Cardiac muscle cell (in vitro differentiated cells and primary cell): Measurements from ENCODE around the gene BAK1. TPM values are rescaled to one million over a fixed set of nuclear protein-coding genes. Genes with fewer than 3 reads are reported as not detected.
A peak's percentile ranks its signal among the peaks of the same experiment; 100 is the strongest.

ENCODE experiments used
- DNase-seq, 2 donors: peaks; one replicate each; pipeline versions ENCODE4 v3.0.0 to v3.0.0-alpha.2; 2010 to 2017; ENCODE audit warnings: low read depth in 1 of 2, low spot score in 1 of 2
- H3K27ac ChIP-seq: fragments of 200-600 bp; sonication (generic); 2 replicates; pipeline ENCODE4 v1.5.1; 2016
- H3K27me3 ChIP-seq: fragments of 200-600 bp; sonication (generic); 2 replicates; pipeline ENCODE4 v1.6.0; 2016; ENCODE audit warnings: control low read depth
- H3K36me3 ChIP-seq: fragments of 200-600 bp; sonication (generic); 2 replicates; pipeline ENCODE4 v1.5.1; 2016; ENCODE audit warnings: control low read depth
- H3K4me1 ChIP-seq: fragments of 200-600 bp; sonication (generic); 2 replicates; pipeline ENCODE4 v1.8.1; 2017; ENCODE audit warnings: low read depth, mild to moderate bottlenecking, mixed run types
- H3K4me3 ChIP-seq: fragments of 200-600 bp; sonication (generic); 2 replicates; pipeline ENCODE4 v1.5.1; 2016; ENCODE audit warnings: mild to moderate bottlenecking
- H3K9me3 ChIP-seq: fragments of 200-600 bp; sonication (generic); 2 replicates; pipeline ENCODE4 v1.5.1; 2017; ENCODE audit warnings: low read depth, mild to moderate bottlenecking, control low read depth
- CTCF ChIP-seq: IDR thresholded peaks from 2 replicates; pipeline ENCODE4 v1.5.1; 2012; ENCODE audit warnings: low read depth, mild to moderate bottlenecking, low read length
- polyA plus RNA-seq: library from polyadenylated mRNA; unstranded; fragments of >200 nt; fragmentation: Nextera tagmentation; extraction: Ambion mirVana; gene quantifications from 2 replicates; pipeline ENCODE4 v1.2.1, GENCODE V29; 2016
- total RNA-seq: library from RNA; depleted of rRNA; stranded (reverse); fragments of >200 nt; gene quantifications from 2 replicates; pipeline ENCODE4 v1.2.3, GENCODE V29; 2016

BAK1 gene
- total and polyA plus RNA-seq, 2 experiments from 2014 or later = 39.0 to 85.3 TPM

GRCh38 chr6:33577718-33578117 lies 2.4 kb downstream of the BAK1 start:
- Histone ChIP-seq H3K27me3 (no peaks in the 10 kb centered on the region), H3K4me1 (peaks cover 7% of the 10 kb centered on the region), H3K27ac (no peak overlapping the region), H3K4me3 (no peak overlapping the region), H3K36me3 (peaks cover 18% of the 10 kb centered on the region), H3K9me3 (no peaks in the 10 kb centered on the region)
- DNase-seq = no peak
- TF ChIP-seq CTCF = no peak

GRCh38 chr6:33577106-33577535 lies 3.0 kb downstream of the BAK1 start:
- Histone ChIP-seq H3K36me3 (peaks cover 18% of the 10 kb centered on the region), H3K27me3 (no peaks in the 10 kb centered on the region), H3K4me3 (no peak overlapping the region), H3K27ac (no peak overlapping the region), H3K4me1 (peaks cover 7% of the 10 kb centered on the region), H3K9me3 (no peaks in the 10 kb centered on the region)
- no peak for TF ChIP-seq CTCF
- no peak for DNase-seq

- Histone ChIP-seq H3K4me3 (no peak overlapping the region), H3K27me3 (no peaks in the 10 kb centered on the region), H3K4me1 (peaks cover 7% of the 10 kb centered on the region), H3K36me3 (peaks cover 18% of the 10 kb centered on the region), H3K27ac (no peak overlapping the region), H3K9me3 (no peaks in the 10 kb centered on the region)
- no peak for TF ChIP-seq CTCF
- no peak for DNase-seq
Measured at GRCh38 chr6:33576668-33577067, 3.4 kb downstream of the BAK1 start.

GRCh38 chr6:33575211-33575610 lies 4.9 kb downstream of the BAK1 start:
- Histone ChIP-seq H3K4me1 (peaks cover 7% of the 10 kb centered on the region), H3K9me3 (no peaks in the 10 kb centered on the region), H3K36me3 (peaks cover 18% of the 10 kb centered on the region), H3K4me3 (no peak overlapping the region), H3K27ac (no peak overlapping the region), H3K27me3 (no peaks in the 10 kb centered on the region)
- DNase-seq = no peak
- no peak for TF ChIP-seq CTCF

- no peak for DNase-seq
- Histone ChIP-seq H3K36me3 (peaks cover 14% of the 10 kb centered on the region), H3K27me3 (no peaks in the 10 kb centered on the region), H3K9me3 (no peaks in the 10 kb centered on the region), H3K4me3 (peak overlapping the region; percentile 41), H3K27ac (peak overlapping the region; percentile 68), H3K4me1 (no peaks in the 10 kb centered on the region)
- TF ChIP-seq CTCF = no peak
Measured at GRCh38 chr6:33571637-33572316, 8.3 kb downstream of the BAK1 start.
